ENCODE data around the gene SLC9A5.

The SLC9A5 gene

DNA sequence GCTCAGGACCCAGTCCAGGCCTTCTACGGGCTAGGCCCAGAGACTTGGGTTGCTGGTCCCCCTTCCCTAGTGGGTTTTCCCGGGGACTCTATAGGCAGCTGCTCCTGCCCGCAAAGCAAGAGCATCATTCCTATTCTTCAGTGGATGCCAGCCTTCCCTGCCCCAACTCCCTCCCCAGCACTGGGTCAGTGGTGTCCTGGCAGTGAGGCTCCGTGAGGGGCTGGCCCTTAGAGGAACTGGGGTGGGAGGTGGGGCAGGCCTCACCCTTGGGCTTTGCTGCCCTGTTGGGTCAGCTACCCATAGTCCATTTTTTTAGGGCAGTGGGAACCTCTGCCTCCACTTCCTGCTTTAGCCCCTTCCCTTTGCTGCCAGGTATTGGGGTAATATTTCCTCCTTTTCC is 22.7 kb downstream of the SLC9A5 start:
- no peak for DNase-seq
- in situ Hi-C loops (cut with MboI; ENCODE audit: low pct_unique_long_range_greater_than_20kb, low sequenced_read_pairs) = no loop called here

DNA sequence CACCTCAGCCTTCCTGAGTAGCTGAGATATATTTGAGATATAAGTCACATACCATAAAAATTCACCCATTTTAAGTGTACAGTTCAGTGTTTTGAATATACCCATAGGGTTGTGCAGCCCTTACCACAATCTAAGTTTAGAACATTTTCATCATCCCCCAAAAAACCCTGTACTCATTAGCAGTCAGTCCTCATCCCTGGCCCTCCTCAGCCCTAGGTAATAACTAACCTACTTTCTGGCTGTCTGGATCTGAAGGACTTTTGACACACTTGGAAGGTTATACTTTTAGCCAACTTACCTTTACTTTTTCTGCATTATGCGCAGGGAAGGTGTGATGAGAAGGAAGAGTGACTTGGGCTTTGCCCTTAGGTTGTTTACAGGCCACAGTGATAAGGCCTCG is 26.5 kb downstream of the SLC9A5 start:
- DNase-seq = no peak

DNA sequence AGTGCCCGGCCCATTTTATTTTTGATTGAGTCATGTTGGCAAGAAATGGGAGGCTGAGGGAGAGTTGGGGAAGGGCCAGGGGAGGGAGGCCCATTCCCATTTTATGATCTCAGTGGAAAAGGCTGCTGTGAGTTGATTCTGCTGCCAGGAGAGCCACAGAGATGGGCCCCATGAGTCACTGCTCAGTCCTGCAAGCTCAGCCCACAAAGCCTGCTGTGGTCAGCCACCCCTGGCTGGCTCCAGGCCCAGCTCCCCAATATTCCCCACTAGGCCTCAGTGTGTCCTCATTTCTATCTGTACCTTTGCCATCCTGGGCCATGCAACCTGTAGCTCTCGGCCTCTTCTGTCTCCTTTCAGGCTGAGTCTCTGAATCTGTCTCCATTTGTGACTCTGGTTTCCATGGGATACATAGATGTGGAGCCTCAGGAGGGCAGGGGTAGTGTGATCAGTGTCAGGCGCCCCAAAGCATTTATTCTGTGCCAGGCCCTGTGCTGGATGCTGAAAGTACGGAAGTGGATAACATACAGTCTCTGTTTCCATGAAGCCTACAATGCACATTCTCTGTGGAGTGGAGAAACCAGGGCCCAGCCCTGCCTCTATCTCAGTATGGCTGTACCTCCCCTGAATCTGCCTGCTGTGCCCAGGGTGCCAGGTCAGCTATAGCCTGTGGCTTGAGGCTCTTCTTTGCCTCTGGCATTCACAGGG is 28.7 kb downstream of the SLC9A5 start:
- no peak for DNase-seq
- in situ Hi-C loops (cut with MboI; ENCODE audit: low pct_unique_long_range_greater_than_20kb, low sequenced_read_pairs) = no loop called here

More for the DNA sequence above, 26.5 kb downstream of the SLC9A5 start:
- in situ Hi-C loops (cut with MboI; ENCODE audit: low pct_unique_long_range_greater_than_20kb, low sequenced_read_pairs) = no loop called here

DNA sequence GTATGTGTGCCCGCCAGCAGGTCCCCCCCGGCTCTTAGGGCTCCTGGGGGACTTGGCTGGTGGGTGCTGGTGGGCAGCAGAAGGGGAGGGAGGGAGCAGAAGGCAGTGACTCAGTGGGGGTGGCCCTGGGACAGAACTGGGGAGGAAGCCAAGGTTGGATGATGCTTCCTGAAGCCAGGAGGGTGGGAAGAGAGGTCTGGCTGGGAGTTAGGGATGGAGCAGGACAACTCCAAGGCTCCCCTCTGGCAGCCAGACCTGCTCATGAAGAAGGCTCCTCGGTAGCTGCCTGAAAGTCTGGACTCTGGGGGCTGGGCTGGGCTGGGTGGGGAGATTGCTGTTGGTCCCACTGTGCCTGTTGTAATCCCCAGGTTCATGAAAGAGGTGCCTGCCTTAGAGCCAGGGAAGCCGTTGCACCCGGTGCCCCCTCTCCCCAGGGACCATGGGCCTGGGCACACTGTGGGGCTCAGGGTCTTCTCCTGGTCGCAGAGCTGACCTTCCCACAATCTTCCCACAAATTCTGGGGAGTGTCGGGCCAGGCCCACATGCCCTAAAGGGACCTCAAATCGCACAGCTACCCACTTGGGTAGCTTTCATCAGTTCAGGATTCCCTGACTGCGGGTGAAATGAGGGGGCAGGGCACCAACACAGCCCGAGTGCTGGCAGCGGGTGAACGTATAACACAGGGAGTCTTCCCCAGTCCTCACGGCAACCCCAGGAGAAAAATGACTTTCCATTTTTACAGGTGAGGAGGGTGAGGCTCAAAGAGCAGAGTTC is 29.4 kb downstream of the SLC9A5 start:
- DNase-seq = no peak

DNA sequence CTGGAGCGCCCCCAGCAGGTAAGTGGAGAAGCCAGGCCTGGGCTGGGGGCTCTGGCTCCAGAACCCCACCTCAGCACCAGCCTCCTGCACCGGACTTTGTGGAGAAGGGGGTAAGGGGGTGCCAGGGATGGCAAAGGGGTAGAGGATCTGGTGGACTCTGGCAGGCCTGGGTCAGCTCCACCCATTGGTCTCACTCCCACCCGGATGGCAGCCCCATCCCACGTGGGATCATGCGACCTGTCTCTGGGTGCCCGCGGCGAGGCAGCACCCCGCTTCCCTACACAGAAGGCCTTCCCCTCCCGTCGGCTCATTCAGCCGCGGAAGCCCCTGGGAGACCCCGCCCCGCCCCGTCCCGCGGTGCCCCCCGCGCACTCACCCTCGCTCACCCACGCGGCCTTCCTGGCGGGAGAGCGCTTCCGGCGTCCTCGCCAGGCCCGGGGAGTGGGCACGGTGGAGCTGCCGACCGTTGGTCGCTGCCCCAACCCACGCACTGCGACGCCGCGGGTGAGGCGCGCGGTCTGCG is 30.1 kb downstream of the SLC9A5 start:
- DNase-seq = peak; percentile 59
- in situ Hi-C loops (cut with MboI; ENCODE audit: low pct_unique_long_range_greater_than_20kb, low sequenced_read_pairs) = no loop called here

More for the DNA sequence above, 29.4 kb downstream of the SLC9A5 start:
- in situ Hi-C loops (cut with MboI; ENCODE audit: low pct_unique_long_range_greater_than_20kb, low sequenced_read_pairs) = no loop called here

DNA sequence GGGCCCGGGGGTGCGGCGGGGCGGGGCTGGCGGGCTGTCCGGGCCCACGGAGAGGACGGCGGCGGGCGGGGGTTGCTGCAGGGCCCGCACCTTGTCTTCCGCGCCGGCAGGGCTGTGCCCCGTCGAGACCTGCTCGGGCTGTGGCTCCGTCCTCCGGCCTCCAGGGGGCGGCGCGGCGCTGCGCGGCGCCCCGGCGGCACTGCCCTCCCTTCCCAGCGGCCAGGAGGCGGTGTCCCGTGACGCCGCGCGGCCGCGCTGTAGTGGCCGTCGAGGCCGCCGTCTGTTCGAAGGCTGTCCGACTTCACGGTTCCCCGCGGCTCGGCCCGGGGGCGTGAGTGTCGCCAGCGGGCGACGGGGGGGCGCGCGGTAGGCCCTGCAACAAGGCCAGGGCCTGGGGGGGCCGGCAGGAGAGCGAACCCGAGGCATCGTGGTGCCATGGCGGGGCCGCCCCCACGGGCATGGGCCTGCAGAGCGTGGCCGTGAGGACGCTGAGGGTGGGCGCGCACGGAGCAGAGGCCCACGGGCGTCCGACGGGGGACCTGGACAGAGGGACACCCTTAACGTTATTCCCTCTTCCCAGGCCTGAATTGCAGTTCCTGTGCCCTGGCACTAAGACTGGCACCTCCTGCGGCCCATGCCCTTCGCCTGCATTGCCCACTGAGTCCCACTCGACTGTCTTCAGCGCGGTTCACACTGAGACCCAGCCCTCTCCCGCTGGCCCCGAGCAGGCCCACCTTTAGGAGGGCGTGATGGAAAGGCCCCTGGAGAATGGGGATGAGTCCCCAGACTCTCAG is 30.7 kb downstream of the SLC9A5 start, which contains the start of gene PLEKHG4:
Gene PLEKHG4 (plus strand): TSS at position 237 of the 794 bp plus-strand sequence. CDS start 513 bp downstream, at position 750.
- DNase-seq = peak; percentile 83
- in situ Hi-C loops (cut with MboI; ENCODE audit: low pct_unique_long_range_greater_than_20kb, low sequenced_read_pairs) = no loop called here

DNA sequence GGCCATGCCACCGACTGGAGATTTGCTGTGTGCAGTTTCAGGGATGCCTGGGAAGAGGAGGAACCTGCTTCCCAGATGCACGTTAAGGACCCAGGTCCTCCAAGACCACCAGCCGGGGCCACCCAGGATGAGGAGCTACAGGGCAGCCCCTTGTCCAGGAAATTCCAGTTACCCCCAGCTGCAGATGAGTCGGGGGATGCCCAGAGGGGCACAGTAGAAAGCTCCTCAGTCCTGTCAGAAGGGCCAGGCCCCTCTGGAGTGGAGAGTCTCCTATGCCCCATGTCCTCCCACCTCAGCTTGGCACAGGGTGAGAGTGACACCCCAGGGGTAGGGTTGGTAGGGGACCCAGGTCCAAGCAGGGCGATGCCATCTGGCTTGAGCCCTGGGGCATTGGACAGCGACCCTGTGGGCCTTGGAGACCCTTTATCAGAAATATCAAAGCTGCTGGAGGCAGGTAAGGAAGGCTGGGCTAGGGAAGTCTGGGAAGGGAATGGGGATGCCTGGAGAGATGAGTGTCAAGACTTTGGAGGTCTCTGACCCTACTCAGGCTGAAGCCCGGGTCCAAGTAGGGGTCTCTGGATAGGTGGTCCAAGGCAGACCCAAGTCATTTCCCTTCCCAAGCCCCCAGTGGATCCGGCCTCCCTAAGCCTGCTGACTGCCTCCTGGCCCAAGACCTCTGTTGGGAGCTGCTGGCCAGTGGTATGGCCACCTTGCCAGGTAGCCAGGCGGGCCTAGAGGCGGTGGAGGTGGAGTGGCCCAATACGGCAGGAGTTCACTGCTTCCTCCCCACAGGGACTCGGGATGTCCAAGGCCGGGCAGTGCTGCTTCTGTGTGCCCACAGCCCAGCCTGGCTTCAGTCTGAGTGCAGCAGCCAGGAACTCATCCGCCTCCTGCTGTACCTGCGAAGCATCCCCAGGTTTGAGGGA is 31.6 kb downstream of the SLC9A5 start:
- in situ Hi-C loops (cut with MboI; ENCODE audit: low pct_unique_long_range_greater_than_20kb, low sequenced_read_pairs) = no loop called here
- no peak for DNase-seq

DNA sequence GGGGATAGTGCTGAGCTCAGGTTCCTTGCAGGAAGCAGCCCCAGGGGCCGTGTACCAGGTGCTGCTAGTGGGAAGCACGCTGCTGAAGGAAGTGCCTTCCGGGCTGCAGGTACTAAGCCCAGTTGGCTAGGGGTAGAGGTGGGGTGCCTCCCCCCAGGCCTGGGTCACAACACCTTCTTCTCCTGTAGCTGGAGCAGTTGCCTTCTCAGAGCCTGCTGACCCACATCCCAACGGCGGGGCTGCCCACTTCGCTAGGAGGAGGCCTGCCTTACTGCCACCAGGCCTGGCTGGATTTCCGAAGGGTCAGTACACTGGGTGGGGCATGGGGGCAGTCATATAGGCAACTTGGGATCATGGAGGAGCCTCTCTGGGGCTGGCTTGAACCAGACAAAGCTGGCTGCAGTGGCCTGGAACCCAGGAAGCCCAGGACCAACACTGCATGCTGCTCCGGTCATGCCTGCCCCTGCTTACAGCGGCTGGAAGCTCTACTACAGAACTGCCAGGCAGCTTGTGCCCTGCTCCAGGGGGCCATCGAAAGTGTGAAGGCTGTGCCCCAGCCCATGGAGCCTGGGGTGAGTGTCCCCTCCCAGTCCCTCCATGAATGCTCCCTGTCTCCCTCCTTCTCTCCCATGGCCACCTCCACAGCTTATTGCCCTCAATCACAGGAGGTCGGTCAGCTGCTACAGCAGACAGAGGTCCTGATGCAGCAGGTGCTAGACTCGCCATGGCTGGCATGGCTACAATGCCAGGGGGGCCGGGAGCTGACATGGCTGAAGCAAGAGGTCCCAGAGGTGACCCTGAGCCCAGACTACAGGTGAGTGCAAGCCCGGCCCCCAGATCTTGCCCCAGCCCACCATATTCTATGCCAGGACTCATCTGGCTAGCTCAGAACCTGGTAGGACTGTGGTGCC is 33.0 kb downstream of the SLC9A5 start:
- in situ Hi-C loops (cut with MboI; ENCODE audit: low pct_unique_long_range_greater_than_20kb, low sequenced_read_pairs) = no loop called here
- DNase-seq = no peak

DNA sequence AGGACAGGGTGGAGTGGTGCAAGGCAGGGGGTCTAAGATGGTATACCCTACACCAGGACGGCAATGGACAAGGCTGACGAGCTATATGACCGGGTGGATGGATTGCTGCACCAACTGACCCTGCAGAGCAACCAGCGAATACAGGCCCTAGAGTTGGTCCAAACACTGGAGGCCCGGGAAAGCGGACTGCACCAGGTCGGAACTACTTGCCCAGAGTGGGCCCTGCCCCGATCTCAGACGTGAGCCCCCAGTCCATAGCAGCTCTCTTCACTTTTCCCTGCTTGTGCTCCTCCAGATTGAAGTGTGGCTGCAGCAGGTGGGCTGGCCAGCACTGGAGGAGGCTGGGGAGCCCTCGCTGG is 33.6 kb downstream of the SLC9A5 start:
- in situ Hi-C loops (cut with MboI; ENCODE audit: low pct_unique_long_range_greater_than_20kb, low sequenced_read_pairs) = no loop called here
- no peak for DNase-seq

DNA sequence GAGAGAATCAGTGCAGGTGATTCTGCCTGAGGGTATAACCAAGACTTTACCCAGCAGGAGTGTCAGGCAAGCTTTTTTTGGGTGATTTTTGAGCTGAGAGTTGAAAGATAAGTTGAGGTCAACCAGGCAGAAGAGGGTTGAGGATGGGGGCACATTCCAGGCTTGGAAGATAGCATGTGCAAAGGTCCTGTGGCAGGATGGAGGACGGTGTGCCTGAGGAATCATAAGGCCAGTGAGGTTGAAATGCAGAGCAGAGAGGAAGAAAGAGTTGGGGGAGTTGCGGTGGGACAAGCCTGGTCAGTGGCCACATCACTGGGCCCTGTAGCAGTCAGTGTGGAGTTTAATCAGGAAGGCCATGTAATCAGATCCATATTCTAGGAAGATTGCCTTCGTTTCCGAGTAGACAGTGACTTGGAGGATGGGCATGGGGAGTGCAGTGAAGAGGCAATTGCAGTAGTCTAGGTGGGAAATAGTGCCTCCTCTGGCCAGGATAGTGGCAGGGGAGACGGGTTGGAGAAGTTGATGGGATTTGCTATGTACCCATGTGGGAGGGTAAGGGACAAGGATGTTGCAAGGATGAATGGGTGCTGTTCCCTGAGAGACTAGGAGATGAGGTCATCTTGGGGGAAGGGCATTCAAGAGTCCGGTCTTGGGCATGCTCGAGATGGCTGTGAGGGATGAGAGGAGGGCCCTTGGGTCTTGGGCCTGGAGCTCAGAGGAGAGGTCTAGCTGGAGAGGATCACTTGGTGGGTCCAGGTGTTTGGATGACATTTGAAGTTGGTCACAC is 34.5 kb downstream of the SLC9A5 start:
- in situ Hi-C loops (cut with MboI; ENCODE audit: low pct_unique_long_range_greater_than_20kb, low sequenced_read_pairs) = no loop called here
- DNase-seq = no peak

DNA sequence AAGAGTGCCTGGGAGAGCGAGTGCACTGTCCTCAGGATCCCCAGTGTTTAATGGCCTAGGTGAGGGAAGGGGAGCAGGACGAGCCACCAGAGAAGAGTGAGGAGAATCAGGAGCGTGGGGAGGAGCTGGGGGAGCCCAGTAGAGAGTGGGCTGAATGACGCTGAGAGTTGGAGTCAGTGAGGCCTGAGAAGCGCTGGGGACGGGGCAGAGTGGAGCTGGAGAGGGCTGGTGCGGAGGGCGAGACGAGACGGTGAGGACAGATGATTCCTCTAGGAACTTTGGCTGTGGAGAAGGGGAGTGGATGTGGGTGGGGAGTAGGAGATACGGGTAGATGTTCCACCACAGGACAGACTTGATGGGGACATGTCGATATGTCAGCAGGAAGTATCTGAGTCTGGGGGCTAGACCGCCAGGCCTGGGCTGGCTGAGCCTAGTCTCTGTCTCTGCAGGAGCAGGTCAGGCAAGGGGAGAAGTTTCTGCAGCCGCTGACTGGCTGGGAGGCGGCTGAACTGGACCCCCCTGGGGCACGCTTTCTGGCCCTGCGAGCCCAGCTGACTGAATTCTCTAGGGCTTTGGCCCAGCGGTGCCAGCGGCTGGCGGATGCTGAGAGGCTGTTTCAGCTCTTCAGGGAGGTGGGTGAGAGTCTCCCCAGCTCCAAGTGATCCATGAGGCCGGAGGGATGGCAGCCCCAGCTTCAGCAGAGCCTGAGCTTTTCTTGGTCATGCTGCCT is 35.2 kb downstream of the SLC9A5 start:
- in situ Hi-C loops (cut with MboI; ENCODE audit: low pct_unique_long_range_greater_than_20kb, low sequenced_read_pairs) = no loop called here
- no peak for DNase-seq

DNA sequence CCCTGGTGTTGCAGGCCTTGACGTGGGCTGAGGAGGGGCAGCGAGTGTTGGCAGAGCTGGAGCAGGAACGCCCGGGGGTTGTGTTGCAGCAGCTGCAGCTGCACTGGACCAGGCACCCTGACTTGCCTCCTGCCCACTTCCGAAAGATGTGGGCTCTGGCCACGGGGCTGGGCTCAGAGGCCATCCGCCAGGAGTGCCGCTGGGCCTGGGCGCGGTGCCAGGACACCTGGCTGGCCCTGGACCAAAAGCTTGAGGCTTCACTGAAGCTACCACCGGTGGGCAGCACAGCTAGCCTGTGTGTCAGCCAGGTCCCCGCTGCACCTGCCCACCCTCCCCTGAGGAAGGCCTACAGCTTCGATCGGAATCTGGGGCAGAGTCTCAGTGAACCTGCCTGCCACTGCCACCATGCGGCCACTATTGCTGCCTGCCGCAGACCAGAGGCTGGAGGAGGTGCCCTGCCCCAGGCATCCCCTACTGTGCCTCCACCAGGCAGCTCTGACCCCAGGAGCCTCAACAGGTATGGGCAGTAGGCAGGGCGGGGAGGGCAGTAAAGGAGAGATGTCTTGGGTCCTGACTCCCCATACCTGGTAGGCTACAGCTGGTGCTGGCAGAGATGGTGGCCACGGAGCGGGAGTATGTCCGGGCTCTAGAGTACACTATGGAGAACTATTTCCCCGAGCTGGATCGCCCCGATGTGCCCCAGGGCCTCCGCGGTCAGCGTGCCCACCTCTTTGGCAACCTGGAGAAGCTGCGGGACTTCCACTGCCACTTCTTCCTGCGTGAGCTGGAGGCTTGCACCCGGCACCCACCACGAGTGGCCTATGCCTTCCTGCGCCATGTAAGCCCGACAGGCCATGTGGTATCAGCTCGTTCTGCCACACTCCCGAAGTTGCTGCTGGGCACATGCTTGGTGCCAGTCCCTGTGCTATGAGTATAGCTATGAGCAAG is 36.2 kb downstream of the SLC9A5 start:
- no peak for DNase-seq

DNA sequence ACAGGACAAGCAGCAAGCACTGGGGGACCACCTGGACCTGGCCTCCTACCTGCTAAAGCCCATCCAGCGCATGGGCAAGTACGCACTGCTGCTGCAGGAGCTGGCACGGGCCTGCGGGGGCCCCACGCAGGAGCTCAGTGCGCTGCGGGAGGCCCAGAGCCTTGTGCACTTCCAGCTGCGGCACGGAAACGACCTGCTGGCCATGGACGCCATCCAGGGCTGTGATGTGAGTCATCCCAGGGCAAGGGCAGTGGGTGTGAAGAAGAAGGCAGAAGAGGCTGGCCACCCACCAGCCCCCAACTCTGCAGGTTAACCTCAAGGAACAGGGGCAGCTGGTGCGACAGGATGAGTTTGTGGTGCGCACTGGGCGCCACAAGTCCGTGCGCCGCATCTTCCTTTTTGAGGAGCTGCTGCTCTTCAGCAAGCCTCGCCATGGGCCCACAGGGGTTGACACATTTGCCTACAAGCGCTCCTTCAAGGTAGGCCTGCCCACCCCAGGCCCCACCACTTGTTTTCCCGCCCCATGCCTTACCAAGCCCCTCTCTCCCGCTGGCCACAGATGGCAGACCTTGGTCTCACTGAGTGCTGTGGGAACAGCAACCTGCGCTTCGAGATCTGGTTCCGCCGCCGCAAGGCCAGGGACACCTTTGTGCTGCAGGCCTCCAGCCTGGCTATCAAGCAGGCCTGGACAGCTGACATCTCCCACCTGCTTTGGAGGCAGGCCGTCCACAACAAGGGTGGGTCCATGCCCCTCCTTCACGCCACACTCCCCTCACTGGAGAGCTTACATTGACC is 37.9 kb downstream of the SLC9A5 start:
- in situ Hi-C loops (cut with MboI; ENCODE audit: low pct_unique_long_range_greater_than_20kb, low sequenced_read_pairs) = no loop called here
- no peak for DNase-seq

More for the DNA sequence above, 36.2 kb downstream of the SLC9A5 start:
- in situ Hi-C loops (cut with MboI; ENCODE audit: low pct_unique_long_range_greater_than_20kb, low sequenced_read_pairs) = no loop called here

DNA sequence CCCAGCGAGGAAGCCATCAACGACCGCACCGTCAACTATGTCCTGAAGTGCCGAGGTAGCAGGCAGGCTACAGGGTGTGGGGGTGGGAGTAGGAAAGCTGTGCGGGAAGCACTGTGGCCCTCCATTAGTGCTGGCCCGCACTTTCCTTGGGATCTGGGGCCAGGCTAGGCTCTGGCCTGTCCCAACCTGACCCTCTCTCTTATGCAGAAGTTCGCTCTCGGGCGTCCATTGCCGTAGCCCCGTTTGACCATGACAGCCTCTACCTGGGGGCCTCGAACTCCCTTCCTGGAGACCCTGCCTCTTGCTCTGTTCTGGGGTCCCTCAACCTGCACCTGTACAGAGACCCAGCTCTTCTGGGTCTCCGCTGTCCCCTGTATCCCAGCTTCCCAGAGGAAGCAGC is 39.2 kb downstream of the SLC9A5 start:
- no peak for DNase-seq
- in situ Hi-C loops (cut with MboI; ENCODE audit: low pct_unique_long_range_greater_than_20kb, low sequenced_read_pairs) = no loop called here

DNA sequence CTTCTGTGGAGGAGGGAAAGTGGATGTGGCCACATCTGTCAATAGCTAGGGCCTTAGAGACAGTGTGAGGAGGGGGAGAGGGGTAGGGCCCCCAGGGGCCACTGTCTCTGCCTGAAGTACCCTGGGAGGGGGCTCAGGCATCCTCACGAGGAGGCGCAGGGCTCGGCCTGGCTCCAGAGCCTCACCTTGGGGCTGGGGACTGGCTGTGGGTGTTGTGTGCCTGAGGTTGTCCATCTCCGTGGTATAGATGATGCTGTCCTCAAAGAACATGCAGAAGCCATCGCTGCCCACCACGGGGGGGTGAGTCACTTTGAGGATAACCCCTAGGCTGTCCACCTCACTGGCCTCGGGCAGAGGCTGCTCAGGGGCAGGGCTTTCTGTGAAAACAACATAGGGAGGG is 42.7 kb downstream of the SLC9A5 start:
- no peak for DNase-seq
- in situ Hi-C loops (cut with MboI; ENCODE audit: low pct_unique_long_range_greater_than_20kb, low sequenced_read_pairs) = no loop called here

Data from KBM-7 (cell line).